Activated CD8-positive, alpha-beta memory T cell treated with anti-CD3 and anti-CD28 coated beads for 24 hours (primary cell): Measurements from ENCODE around the gene GPATCH1.
A peak's percentile ranks its signal among the peaks of the same experiment; 100 is the strongest.
"Not testable (repeated sequence)": the region's sequence is repeated elsewhere in the genome, so short reads cannot be mapped to it uniquely, and the experiment has no call there.

Experiments
- DNase-seq: peaks from one replicate; pipeline ENCODE4 v3.0.0-alpha.2; 2020

The GPATCH1 gene

DNA sequence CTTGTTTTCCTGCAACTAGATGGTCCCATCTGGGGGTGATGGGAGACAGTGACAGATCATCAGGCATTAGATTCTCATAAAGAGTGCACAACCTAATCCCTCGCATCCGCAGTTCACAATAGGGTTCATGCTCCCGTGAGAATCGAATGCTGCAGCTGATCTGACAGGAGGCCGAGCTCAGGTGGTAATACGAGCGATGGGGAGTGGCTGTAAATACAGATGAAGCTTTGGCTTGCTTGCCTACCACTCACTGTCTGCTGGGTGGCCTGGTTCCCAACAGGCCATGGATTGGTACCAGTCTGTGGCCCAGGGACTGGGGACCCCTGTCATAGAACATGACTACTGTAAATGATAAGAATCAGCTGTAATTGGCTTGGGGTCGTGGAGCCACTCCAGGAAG, 78.9 kb downstream of the GPATCH1 start:
- no peak for DNase-seq

DNA sequence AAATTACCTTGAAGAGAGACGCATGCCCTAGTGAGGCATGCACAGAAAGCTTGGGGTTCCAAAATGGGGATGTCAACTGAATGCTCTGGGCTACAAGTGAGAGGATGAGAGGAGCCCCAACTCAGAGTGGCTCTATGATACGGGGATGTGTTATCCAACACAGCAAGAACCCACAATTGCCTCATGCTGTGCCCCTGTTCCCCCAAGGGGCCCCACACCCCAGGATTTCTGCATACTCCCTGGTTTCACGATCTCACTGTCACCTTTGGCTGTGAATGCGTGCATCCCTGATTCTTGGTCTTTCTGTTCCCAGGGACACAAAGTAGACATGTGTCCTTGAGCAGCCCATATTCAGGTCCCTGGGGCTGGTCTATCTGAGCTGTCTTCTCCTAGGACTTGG, 80.2 kb downstream of the GPATCH1 start:
- DNase-seq, result no peak

DNA sequence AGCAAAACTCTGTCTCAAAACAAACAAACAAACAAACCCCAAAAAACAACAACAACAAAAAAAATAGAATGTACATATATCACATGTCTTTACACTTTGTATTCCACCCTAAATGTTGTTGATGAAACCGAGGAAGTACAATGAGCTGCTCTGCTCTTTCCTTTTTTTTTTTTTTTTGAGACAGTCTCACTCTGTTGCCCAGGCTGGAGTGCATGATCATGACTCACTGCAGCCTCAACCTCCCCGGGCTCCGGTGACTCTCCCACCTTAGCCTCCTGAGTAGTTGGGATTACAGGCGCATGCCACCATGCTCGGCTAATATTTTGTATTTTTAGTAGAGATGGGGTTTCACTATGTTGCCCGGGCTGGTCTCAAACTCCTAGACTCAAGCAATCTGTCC, 82.5 kb downstream of the GPATCH1 start:
- no peak for DNase-seq

DNA sequence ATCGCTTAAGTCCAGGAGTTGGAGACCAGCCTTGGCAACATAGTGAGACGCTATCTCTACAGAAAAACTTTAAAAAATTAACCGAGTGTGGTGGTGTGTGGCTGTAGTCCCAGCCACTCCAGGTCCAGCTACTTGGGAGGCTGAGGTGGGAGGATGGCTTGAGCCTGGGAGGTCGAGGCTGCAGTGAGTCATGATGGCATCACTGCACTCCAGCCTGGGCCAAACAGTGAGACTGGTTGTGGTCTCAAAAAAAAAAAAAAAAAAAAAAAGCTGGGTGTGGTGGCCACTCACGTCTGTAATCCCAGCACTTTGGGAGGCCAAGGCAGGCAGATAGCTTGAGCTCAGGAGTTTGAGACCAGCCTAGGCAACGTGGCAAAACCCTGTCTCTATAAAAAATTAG, 85.1 kb downstream of the GPATCH1 start:
- not testable (repeated sequence) for DNase-seq

DNA sequence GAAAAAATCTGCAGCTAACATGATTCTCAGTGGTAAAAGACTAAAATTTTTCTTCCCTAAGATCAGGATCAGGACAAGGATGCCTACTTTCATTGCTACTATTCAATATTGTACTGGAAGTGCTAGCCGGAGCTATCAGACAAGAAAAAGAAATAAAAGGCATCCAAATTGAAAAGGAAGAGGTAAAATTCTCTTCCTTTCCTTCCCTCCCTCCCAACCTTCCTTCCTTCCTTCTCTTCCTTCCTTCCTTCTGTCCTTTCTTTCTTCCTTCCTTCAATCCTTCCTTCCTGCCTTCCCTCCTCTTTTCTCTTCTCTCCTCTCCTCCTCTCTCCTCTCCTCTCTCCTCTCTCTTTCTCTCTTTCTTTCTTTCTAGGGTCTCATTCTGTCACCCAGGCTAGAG, 86.5 kb downstream of the GPATCH1 start:
- DNase-seq, result no peak

DNA sequence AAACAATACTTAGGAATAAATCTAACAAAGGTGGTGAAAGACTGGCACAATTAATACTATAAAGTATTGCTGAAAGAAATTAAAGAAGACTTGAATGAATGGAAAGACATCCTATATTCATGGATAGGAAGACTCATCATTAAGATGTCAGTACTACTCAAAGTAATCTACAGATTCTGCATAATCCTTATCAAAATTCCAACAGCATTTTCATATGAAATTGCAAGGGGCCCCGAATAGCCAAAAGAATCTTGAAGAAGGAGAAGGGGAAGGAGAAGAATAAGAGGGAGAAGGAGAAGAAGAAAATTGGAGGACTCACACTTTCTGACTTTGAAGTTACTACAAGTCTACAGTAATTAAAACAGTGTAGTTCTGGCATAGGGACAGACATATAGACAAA, 87.5 kb downstream of the GPATCH1 start:
- no peak for DNase-seq

DNA sequence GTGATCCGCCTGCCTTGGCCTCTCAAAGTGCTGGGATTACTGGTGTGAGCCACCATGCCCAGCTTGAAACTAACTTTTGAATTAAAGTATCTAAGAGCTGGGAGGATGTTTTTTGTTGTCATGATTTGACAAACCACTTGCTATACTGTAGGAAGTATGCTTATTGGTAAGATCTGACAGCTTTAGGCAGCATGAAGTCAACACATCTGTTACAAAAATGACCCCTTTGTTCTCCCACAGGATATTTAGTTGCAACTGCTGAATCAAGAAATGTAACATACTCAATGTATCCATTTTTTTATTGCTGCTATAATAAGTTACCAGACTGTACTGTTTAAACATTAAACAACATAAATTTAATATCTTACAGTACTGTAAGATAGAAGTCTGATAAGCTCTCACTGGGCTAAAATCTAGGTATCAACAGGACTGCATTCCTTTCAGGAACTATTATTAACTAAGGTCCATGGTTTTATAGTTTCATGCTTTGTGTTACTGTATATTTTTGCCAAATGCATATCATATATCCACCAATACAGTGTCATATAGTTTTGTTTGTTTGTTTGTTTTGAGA, 90.3 kb downstream of the GPATCH1 start:
- no peak for DNase-seq

DNA sequence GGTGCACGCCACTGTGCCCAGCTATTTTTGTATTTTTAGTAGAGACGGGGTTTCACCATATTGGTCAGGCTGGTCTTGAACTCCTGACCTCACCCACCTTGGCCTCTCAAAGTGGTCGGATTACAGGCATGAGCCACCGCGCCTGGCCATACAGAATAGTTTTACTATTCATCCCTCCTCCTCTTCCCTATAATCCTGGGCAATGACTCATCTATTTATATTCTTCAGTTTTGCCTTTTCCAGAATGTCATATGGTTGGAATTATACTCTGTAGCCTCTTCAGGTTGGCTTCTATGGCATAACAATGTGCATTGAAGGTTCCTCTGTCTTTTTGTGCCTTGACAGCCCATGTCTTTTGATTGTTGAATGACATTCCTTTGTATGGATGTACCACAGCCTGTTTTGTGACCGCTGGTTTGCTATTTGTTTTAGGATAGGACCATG, 91.0 kb downstream of the GPATCH1 start:
- no peak for DNase-seq

DNA sequence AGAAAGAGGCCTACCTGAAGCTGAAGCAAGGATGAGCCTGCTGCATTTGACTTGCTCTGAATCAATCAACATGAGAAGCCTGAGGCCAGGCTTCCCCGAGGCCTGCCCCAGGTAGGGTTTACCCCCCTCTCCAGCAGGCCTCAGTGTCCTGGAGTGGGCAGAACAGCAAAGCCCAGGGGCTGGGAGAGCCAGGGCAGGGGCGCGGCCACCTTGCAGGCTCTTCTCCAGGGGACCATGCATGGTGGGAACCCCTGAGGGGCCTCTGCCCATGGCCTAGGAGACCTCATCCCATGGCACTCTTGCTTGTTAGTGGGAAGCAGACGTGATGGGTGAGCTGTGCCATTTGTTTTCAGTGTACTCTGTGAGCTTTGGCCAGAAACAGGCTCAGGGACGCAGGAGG, 93.2 kb downstream of the GPATCH1 start:
- DNase-seq, result no peak

DNA sequence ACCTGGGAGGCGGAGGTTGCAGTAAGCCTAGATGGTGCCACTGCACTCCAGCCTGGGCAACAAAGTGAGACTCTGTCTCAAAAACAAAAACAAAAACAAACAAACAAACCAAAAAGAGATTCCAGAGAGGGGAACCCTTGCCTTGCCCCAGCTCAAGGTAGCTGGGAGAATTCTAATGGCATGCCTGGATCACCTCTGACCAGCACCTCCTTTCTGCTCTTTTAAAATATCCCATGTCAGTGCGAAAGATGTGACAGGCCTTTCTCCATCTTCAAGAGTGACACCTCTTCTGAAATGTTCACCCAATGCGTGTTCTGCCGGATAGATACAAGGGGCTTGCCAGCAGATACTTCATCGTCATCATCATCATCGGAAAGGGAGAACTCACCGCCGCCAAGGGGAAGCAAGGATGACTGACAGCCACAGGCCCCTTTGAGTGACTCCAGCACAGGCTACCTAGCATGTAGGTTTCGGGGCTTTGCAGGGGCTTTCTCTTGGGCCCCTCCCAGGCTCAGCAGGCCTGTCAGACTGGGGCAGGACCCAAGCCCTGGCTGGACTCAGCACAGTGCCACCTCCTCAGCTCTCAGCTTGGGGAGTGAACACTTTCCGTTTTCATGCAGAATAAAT, 94.3 kb downstream of the GPATCH1 start:
- DNase-seq, result no peak

DNA sequence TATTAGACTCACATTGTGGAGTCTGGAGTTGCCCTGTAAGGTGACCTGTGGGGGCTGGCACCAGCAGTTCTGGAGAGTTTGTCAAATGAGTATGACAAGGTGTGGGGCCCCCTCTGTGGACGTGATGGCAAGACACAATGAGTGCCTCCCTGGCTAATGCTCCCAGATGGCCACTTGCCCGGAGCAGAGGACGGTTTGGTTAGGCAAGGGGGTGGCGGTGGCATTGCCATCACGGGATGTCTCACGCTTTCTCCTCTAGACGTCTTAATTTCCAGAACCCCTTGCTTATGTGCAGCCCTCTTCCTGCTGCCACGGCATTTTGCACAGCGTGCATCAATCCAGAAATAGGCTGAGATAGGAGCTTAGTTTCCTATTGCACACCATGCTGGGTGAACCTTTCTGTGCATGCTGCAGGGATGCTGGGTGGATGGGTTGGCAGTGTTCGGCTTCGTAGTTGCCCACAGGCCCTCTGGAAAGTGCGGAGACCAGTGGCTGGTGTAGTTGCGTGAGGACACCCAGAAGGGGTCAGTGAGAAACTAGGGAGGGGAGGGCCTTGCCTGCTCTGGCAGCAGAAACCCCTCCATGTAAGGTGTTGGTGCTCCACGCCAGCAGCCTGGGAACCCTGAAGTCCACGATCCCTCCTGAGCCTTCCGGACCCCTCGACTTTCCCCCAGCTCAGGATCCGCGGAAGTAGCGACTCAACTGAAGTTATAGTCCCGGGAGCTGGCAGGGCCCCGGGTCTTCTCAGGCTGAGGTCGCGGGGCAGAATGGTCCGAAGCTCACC, 95.1 kb downstream of the GPATCH1 start:
- DNase-seq, result no peak

DNA sequence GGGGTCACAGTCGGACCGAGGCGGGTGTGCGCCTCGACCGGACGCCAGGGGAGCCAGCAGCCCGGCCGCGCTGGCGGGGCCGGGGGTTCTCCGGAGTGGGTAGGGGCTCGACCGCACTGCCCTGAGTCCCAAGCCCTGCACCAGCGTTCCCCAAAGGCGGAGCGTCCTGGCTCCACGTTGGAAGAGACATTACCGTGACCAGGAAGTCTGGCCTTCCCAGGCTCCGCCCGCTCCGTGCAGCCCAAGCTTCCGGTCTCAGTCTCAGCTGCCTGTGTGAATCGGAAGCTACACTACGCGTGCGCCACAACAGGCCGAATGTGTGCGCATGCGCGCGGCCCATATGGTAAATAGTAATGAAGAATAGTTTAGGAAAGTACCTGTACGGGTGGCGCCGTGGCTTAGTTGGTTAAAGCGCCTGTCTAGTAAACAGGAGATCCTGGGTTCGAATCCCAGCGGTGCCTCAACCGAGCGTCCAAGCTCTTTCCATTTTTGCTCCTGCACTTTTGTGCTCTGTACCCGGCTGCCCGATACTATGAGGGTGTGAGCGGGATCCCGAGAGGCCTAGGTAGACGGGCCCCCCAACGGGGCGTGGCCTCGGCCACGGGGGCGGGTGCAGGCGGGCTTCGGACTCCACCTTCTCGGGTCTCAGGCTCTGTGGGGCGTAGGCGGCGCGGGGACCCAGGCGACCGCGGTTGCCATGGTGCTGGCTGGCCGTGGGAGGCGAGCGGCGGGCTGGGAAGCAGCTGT, 95.9 kb downstream of the GPATCH1 start:
- peak; percentile 100 for DNase-seq

DNA sequence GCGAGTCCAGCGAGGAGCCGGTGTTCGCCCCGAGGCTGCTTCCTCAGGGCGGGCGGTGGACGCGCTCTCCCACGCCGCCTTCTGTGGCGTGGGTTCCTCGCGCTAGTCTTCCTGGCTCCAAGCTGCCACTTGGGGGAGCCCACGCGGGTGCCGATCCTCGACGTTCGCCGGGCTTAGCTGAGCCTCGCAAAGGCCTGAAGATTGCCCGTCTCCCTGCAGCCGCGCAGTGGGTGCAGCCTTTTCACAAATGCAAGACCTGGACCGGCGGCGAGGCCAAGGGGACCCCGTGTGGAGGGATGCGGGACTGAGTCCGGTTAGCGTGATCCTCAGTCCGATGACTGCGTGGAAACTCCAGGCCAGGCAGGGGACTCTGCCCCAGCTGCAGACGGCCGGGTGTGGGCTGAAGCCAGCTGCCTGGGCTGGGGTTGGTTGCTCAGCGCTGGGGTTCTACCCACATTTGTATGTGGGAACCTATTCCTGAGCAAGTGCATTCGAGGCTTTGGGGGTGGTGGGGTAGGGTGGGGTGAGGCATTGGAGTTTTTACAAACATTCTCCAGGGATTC, 96.5 kb downstream of the GPATCH1 start:
- DNase-seq, result no peak
